Fibroblast of the aortic adventitia (primary cell): Measurements from ENCODE around the gene SEMA6C. TPM values are rescaled to one million over a fixed set of nuclear protein-coding genes. Genes with fewer than 3 reads are reported as not detected.
A peak's percentile ranks its signal among the peaks of the same experiment; 100 is the strongest.

Experiments used
- DNase-seq: peaks from one replicate; pipeline ENCODE4 v3.0.0-alpha.2; 2010; ENCODE audit warnings: low read depth
- H3K4me3 ChIP-seq: 2 replicates; pipeline ENCODE4 v1.5.1; 2011; ENCODE audit warnings: low read depth, mild to moderate bottlenecking, control low read depth, low read length, moderate library complexity
- CTCF ChIP-seq: IDR thresholded peaks from 2 replicates; pipeline ENCODE4 v1.5.1; 2011; ENCODE audit warnings: mild to moderate bottlenecking, low read length, control low read depth, inconsistent platforms; ENCODE audit not compliant: insufficient read depth
- total RNA-seq: library from RNA; depleted of rRNA; stranded (reverse); fragments of >200 nt; gene quantifications from 2 replicates; pipeline ENCODE4 v1.2.3, GENCODE V29; 2012; ENCODE audit warnings: low replicate concordance

SEMA6C gene
- total RNA-seq, 1 donor = 1.6 TPM

- no peak for TF ChIP-seq CTCF
- H3K4me3 ChIP-seq = no peak overlapping the region
- no peak for DNase-seq
Observed at GRCh38 chr1:151187205-151187604, 40.8 kb upstream of the SEMA6C start.

- no peak overlapping the region for H3K4me3 ChIP-seq
- no peak for DNase-seq
- TF ChIP-seq CTCF = no peak
Observed at GRCh38 chr1:151184211-151184610, 37.8 kb upstream of the SEMA6C start.

- no peak for DNase-seq
- no peak for TF ChIP-seq CTCF
- H3K4me3 ChIP-seq = no peak overlapping the region
Observed at GRCh38 chr1:151176514-151177045, 30.1 kb upstream of the SEMA6C start.

GRCh38 chr1:151175863-151176262 is 29.4 kb upstream of the SEMA6C start, which contains the start of gene TMOD4:
TMOD4 (minus strand) TSS chr1:151175981; CDS start chr1:151174875, 1,106 bp downstream.
- TF ChIP-seq CTCF = peak; percentile 65
- H3K4me3 ChIP-seq = no peak within 1 kb of the TSS
- DNase-seq = no peak

- DNase-seq = peak; percentile 72
- TF ChIP-seq CTCF = no peak
- no peak overlapping the region for H3K4me3 ChIP-seq
Observed at GRCh38 chr1:151175041-151175741, 28.8 kb upstream of the SEMA6C start.

GRCh38 chr1:151171190-151171589 is 24.8 kb upstream of the SEMA6C start:
- no peak for TF ChIP-seq CTCF
- H3K4me3 ChIP-seq = no peak overlapping the region

More at GRCh38 chr1:151171190-151171589, 24.8 kb upstream of the SEMA6C start:
- DNase-seq = no peak
